ENCODE data around the gene MTSS2.

GRCh38 chr16:70710422-70711210 lies 24.8 kb upstream of the MTSS2 start:
- TF ChIP-seq CTCF (conservative IDR thresholded peaks at IDR 0.05; ENCODE audit: low read depth in 2 of 2): no peak
- TF ChIP-seq POLR2AphosphoS5 (IDR thresholded peaks at IDR 0.05; ENCODE audit: low read depth): no peak
- no peak for TF ChIP-seq EZH2phosphoT487 (IDR thresholded peaks at IDR 0.05; ENCODE audit: unreplicated experiment)

Data from GM23338 (cell line).